Loucy (cell line): ENCODE data around the gene DIS3.

Source experiments
- H2AFZ ChIP-seq: fragments of 200-600 bp; sonication (generic); 2 replicates; pipeline ENCODE4 v1.6.0; 2016; ENCODE audit warnings: antibody characterized with exemption, mild to moderate bottlenecking, low read length, moderate library complexity
- H3F3A ChIP-seq: fragments of 200-600 bp; 2 replicates; pipeline ENCODE4 v1.6.0; 2016; ENCODE audit warnings: antibody characterized with exemption, low read depth, mild to moderate bottlenecking
- H3K27me3 ChIP-seq: fragments of 200-600 bp; sonication (generic); 2 replicates; pipeline ENCODE4 v1.6.1; 2014; ENCODE audit warnings: low read length, mild to moderate bottlenecking; ENCODE audit not compliant: insufficient read depth, poor library complexity, severe bottlenecking
- H3K36me3 ChIP-seq: fragments of 200-600 bp; sonication (generic); 2 replicates; pipeline ENCODE4 v1.6.1; 2016; ENCODE audit warnings: low read length; ENCODE audit not compliant: insufficient read depth
- H3K4me1 ChIP-seq: fragments of 200-600 bp; sonication (generic); 2 replicates; pipeline ENCODE4 v1.5.1; 2014; ENCODE audit warnings: low read length, mild to moderate bottlenecking; ENCODE audit not compliant: insufficient read depth, poor library complexity, severe bottlenecking
- H3K4me2 ChIP-seq: fragments of 200-600 bp; sonication (generic); 2 replicates; pipeline ENCODE4 v1.6.0; 2014; ENCODE audit warnings: antibody characterized with exemption, low read length, low read depth, mild to moderate bottlenecking; ENCODE audit not compliant: poor library complexity, severe bottlenecking
- H3K4me3 ChIP-seq: fragments of 200-600 bp; sonication (generic); 2 replicates; pipeline ENCODE4 v1.5.1; 2014; ENCODE audit warnings: low read length, mild to moderate bottlenecking, mixed read lengths; ENCODE audit not compliant: poor library complexity, severe bottlenecking
- H3K79me2 ChIP-seq: fragments of 200-600 bp; sonication (generic); 2 replicates; pipeline ENCODE4 v1.6.1; 2014; ENCODE audit warnings: low read length; ENCODE audit not compliant: insufficient read depth
- H3K9ac ChIP-seq: fragments of 200-600 bp; sonication (generic); 2 replicates; pipeline ENCODE4 v1.6.0; 2014; ENCODE audit warnings: mild to moderate bottlenecking, low read depth, low read length, moderate library complexity; ENCODE audit not compliant: poor library complexity, severe bottlenecking
- H3K9me2 ChIP-seq: fragments of 200-600 bp; sonication (generic); replicated peaks from 2 replicates; pipeline ENCODE4 v1.6.1; 2016; ENCODE audit warnings: low read depth, low read length, mixed read lengths
- H3K9me3 ChIP-seq: fragments of 200-600 bp; sonication (generic); 2 replicates; pipeline ENCODE4 v1.6.1; 2014; ENCODE audit warnings: mild to moderate bottlenecking, antibody characterized with exemption, low read length, low read depth; ENCODE audit not compliant: insufficient read depth
- H4K20me1 ChIP-seq: fragments of 200-600 bp; sonication (generic); 2 replicates; pipeline ENCODE4 v1.6.0; 2014; ENCODE audit warnings: antibody characterized with exemption, low read length, mild to moderate bottlenecking; ENCODE audit not compliant: insufficient read depth, poor library complexity, severe bottlenecking
- CTCF ChIP-seq: fragments of 200-600 bp; sonication (generic); conservative IDR thresholded peaks from 2 replicates; pipeline ENCODE4 v1.5.1; 2014; ENCODE audit warnings: mild to moderate bottlenecking, antibody characterized with exemption, low read length
- EZH2phosphoT487 ChIP-seq: fragments of 200-600 bp; IDR thresholded peaks from 2 replicates; pipeline ENCODE4 v1.6.1; 2018; ENCODE audit warnings: antibody characterized with exemption, mild to moderate bottlenecking, moderate library complexity, borderline replicate concordance

DIS3 gene

GRCh38 chr13:72737033-72737432 lies 44.7 kb downstream of the DIS3 start:
- TF ChIP-seq EZH2phosphoT487 (no peak), CTCF (no peak)
- Histone ChIP-seq H3K9ac (no peak overlapping the region), H3K4me1 (peaks cover 4% of the 10 kb centered on the region), H3K4me2 (peak overlapping the region; percentile 33), H3F3A (no peaks in the 10 kb centered on the region), H3K9me3 (no peaks in the 10 kb centered on the region), H4K20me1 (peaks cover 7% of the 10 kb centered on the region), H3K79me2 (peaks cover 75% of the 10 kb centered on the region), H3K36me3 (peaks cover 38% of the 10 kb centered on the region; the same call in 1 of the 2 replicates), H2AFZ (no peak overlapping the region), H3K4me3 (no peak overlapping the region), H3K27me3 (no peaks in the 10 kb centered on the region), H3K9me2 (no peaks in the 10 kb centered on the region)

- H2AFZ ChIP-seq: peak overlapping the region; percentile 84
- H3K9me2 ChIP-seq: no peaks in the 10 kb centered on the region
- H4K20me1 ChIP-seq: peaks cover 50% of the 10 kb centered on the region
- TF ChIP-seq EZH2phosphoT487 (no peak), CTCF (no peak)
- H3K79me2 ChIP-seq: peaks cover 89% of the 10 kb centered on the region
- no peaks in the 10 kb centered on the region for H3F3A ChIP-seq
- peaks cover 9% of the 10 kb centered on the region; the same call in 1 of the 2 replicates for H3K36me3 ChIP-seq
- H3K27me3 ChIP-seq: no peaks in the 10 kb centered on the region
- H3K4me1 ChIP-seq: peaks cover 57% of the 10 kb centered on the region
- peak overlapping the region; percentile 96 for H3K9ac ChIP-seq
- no peaks in the 10 kb centered on the region for H3K9me3 ChIP-seq
- H3K4me3 ChIP-seq: peak overlapping the region; percentile 91
- peak overlapping the region; percentile 97 for H3K4me2 ChIP-seq
Measured at GRCh38 chr13:72728290-72728605, 53.5 kb downstream of the DIS3 start.

GRCh38 chr13:72727417-72728289 lies 54.0 kb downstream of the DIS3 start, which contains the start of the genes BORA and MZT1:
Gene BORA (plus strand): TSS chr13:72727923. CDS start chr13:72728941, 1,018 bp downstream.
Gene MZT1 (minus strand): TSS chr13:72727629. CDS start chr13:72727602, 27 bp downstream.
- peak within 1 kb of the TSS; percentile 84 for H2AFZ ChIP-seq
- no peak for TF ChIP-seq EZH2phosphoT487
- TF ChIP-seq CTCF: no peak
- H3K4me2 ChIP-seq: peak within 1 kb of the TSS; percentile 97
- no peaks in the 10 kb centered on the region for H3K9me2 ChIP-seq
- H3K27me3 ChIP-seq: no peaks in the 10 kb centered on the region
- H3K36me3 ChIP-seq: peaks cover 6% of the 10 kb centered on the region; the same call in 1 of the 2 replicates
- H3K79me2 ChIP-seq: peaks cover 92% of the 10 kb centered on the region
- H3F3A ChIP-seq: no peaks in the 10 kb centered on the region
- peaks cover 56% of the 10 kb centered on the region for H4K20me1 ChIP-seq
- H3K4me3 ChIP-seq: peak within 1 kb of the TSS; percentile 91
- peak within 1 kb of the TSS; percentile 96 for H3K9ac ChIP-seq
- H3K4me1 ChIP-seq: peaks cover 63% of the 10 kb centered on the region
- no peaks in the 10 kb centered on the region for H3K9me3 ChIP-seq
